GM06990 (cell line): ENCODE measurements around the gene PFDN4.

Experiments
- DNase-seq: peaks from one replicate; pipeline ENCODE4 v3.0.0-alpha.2; 2011; ENCODE audit not compliant: insufficient read length; ENCODE audit errors: extremely low read depth
- H3K27me3 ChIP-seq: replicated peaks from 2 replicates; pipeline ENCODE4 v1.6.0; 2011; ENCODE audit warnings: low read length; ENCODE audit not compliant: control insufficient read depth, insufficient read depth
- H3K36me3 ChIP-seq: 2 replicates; pipeline ENCODE4 v1.5.1; 2011; ENCODE audit warnings: low read length; ENCODE audit not compliant: control insufficient read depth, insufficient read depth
- H3K4me3 ChIP-seq: replicated peaks from 2 replicates; pipeline ENCODE4 v1.5.1; 2011; ENCODE audit warnings: low read depth, mild to moderate bottlenecking, control low read depth, low read length
- CTCF ChIP-seq: IDR thresholded peaks from 2 replicates; pipeline ENCODE4 v1.5.1; 2011; ENCODE audit warnings: low read length, control low read depth, mild to moderate bottlenecking, inconsistent platforms; ENCODE audit not compliant: insufficient read depth, poor library complexity, severe bottlenecking

Gene PFDN4

GRCh38 chr20:54268941-54269340, 61.1 kb downstream of the PFDN4 start:
- Histone ChIP-seq H3K4me3 (no peak overlapping the region), H3K27me3 (no peaks in the 10 kb centered on the region; the same call in 1 of the 2 replicates), H3K36me3 (no peaks in the 10 kb centered on the region)
- DNase-seq, result no peak
- no peak for TF ChIP-seq CTCF
